OCI-LY1 (cell line): Measurements from ENCODE around the gene NRDC.

Source experiments
- CTCF ChIP-seq: fragments of 200-600 bp; sonication (generic), shearing (Covaris generic); IDR thresholded peaks from 2 replicates; pipeline ENCODE4 v1.5.1; 2017; ENCODE audit warnings: mild to moderate bottlenecking, antibody characterized with exemption, low read length, moderate library complexity, mixed read lengths
- EZH2 ChIP-seq: fragments of 200-600 bp; sonication (generic), shearing (Covaris generic); IDR thresholded peaks from 2 replicates; pipeline ENCODE4 v1.8.0; 2017; ENCODE audit warnings: borderline replicate concordance, mixed run types, mild to moderate bottlenecking, antibody characterized with exemption, low read length, moderate library complexity, mixed read lengths

- TF ChIP-seq CTCF (no peak), EZH2 (no peak)
These were observed 58.7 kb downstream of the NRDC start for GRCh38 chr1:51819810-51820209.
